PC-9 (cell line): ENCODE measurements around the gene CACNA1G.

Source experiments
- CTCF ChIP-seq: fragments of 200-600 bp; sonication (generic); conservative IDR thresholded peaks from 2 replicates; pipeline ENCODE4 v1.6.1; 2017; ENCODE audit warnings: mixed run types, antibody characterized with exemption, mild to moderate bottlenecking, moderate library complexity
- EZH2 ChIP-seq: fragments of 200-600 bp; sonication (generic); IDR thresholded peaks from 2 replicates; pipeline ENCODE4 v1.8.0; 2017; ENCODE audit warnings: antibody characterized with exemption, low read depth

DNA sequence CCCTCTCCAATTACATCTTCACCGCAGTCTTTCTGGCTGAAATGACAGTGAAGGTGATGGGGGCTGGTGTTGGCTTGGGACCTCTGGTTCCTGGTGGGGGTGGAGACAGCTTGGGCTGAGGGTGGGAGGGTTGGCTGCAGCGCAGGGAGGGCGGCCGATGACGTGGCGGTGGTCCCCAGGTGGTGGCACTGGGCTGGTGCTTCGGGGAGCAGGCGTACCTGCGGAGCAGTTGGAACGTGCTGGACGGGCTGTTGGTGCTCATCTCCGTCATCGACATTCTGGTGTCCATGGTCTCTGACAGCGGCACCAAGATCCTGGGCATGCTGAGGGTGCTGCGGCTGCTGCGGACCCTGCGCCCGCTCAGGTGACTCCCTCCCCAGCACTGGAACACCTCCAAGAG is 42.3 kb downstream of the CACNA1G start:
- TF ChIP-seq CTCF (no peak), EZH2 (no peak)
